Pulmonary artery endothelial cell (primary cell): ENCODE data around the gene PSMA2. TPM values are rescaled to one million over a fixed set of nuclear protein-coding genes. Genes with fewer than 3 reads are reported as not detected.
"Not testable (repeated sequence)": the region's sequence is repeated elsewhere in the genome, so short reads cannot be mapped to it uniquely, and the experiment has no call there.

ENCODE experiments used
- DNase-seq: peaks from one replicate; pipeline ENCODE4 v3.0.0-alpha.2; 2011; ENCODE audit warnings: low read depth, low spot score
- total RNA-seq: library from RNA; depleted of rRNA; stranded (reverse); fragments of >200 nt; gene quantifications from 2 replicates; pipeline ENCODE4 v1.2.3, GENCODE V29; 2014

Gene PSMA2
- total RNA-seq, 1 donor from 2014 or later = 101 TPM

- DNase-seq = no peak
Measured at GRCh38 chr7:42907316-42907715, 24.7 kb downstream of the PSMA2 start.

GRCh38 chr7:42906181-42906580 lies 25.8 kb downstream of the PSMA2 start:
- no peak for DNase-seq

- no peak for DNase-seq
Measured at GRCh38 chr7:42902331-42902730, 29.6 kb downstream of the PSMA2 start.

GRCh38 chr7:42900842-42901241 lies 31.1 kb downstream of the PSMA2 start:
- DNase-seq = no peak

- no peak for DNase-seq
Measured at GRCh38 chr7:42893346-42894240, 38.4 kb downstream of the PSMA2 start.

- no peak for DNase-seq
Measured at GRCh38 chr7:42886893-42887505, 45.0 kb downstream of the PSMA2 start.

- DNase-seq = no peak
Measured at GRCh38 chr7:42886129-42886528, 45.8 kb downstream of the PSMA2 start.

GRCh38 chr7:42885183-42885582 lies 46.8 kb downstream of the PSMA2 start:
- not testable (repeated sequence) for DNase-seq

- DNase-seq = no peak
Measured at GRCh38 chr7:42883950-42884349, 48.0 kb downstream of the PSMA2 start.

GRCh38 chr7:42880392-42880791 lies 51.6 kb downstream of the PSMA2 start:
- DNase-seq = no peak

- DNase-seq = no peak
Measured at GRCh38 chr7:42878303-42878702, 53.7 kb downstream of the PSMA2 start.

GRCh38 chr7:42877862-42878261 lies 54.1 kb downstream of the PSMA2 start:
- DNase-seq = no peak

GRCh38 chr7:42876182-42877068 lies 55.5 kb downstream of the PSMA2 start:
- DNase-seq = no peak

GRCh38 chr7:42869131-42870020 lies 62.6 kb downstream of the PSMA2 start:
- no peak for DNase-seq

GRCh38 chr7:42868480-42868879 lies 63.5 kb downstream of the PSMA2 start:
- no peak for DNase-seq

Other genes starting within 250 kb of the PSMA2 start
- gene C7orf25, start 20.1 kb downstream of the PSMA2 start, total RNA-seq = 3.4 and 5.3 TPM in 2 replicates
- gene MRPL32, start 202 bp upstream of the PSMA2 start, total RNA-seq = 79.3 and 89.5 TPM in 2 replicates
- not detected in 2 replicates for gene HECW1, start 180.5 kb upstream of the PSMA2 start, total RNA-seq